GM18498 (cell line): ENCODE measurements around the gene KNDC1.

Source experiments
- ATAC-seq: cut with Tn5 transposase; IDR thresholded peaks from one replicate; pipeline ENCODE4 v1.9.1; 2021; ENCODE audit warnings: mild to moderate bottlenecking, moderate library complexity; ENCODE audit not compliant: unreplicated experiment

The KNDC1 gene

DNA sequence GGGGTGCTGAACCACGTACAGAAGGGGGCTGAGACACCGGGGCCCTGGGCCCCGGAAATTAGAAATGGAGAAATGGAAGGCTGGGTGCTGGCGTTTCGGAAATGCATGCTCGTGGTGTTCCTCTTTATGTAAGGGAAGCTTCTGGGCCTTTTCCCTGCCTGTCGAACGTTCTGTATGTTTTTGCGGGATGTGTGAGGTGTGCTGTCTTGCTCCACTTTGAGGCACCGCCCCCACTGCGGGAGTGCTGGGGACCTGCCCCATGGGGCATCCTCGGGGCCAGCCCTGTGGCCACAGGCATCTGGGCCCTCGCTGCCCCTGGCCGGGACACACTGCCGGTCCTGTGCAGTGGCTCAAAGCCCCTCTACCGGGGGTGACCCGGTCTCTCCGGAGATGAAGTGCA lies 75.9 kb downstream of the KNDC1 start:
- no peak for ATAC-seq

- no peak for ATAC-seq
Measured at GRCh38 chr10:133236401-133237240, 76.6 kb downstream of the KNDC1 start.

- ATAC-seq, result no peak
Measured at GRCh38 chr10:133237241-133237587, 77.2 kb downstream of the KNDC1 start.

GRCh38 chr10:133237588-133238465 lies 77.8 kb downstream of the KNDC1 start, which contains the start of gene VENTX:
VENTX (plus strand) TSS chr10:133237855; CDS start chr10:133237915, 60 bp downstream.
- no peak for ATAC-seq

DNA sequence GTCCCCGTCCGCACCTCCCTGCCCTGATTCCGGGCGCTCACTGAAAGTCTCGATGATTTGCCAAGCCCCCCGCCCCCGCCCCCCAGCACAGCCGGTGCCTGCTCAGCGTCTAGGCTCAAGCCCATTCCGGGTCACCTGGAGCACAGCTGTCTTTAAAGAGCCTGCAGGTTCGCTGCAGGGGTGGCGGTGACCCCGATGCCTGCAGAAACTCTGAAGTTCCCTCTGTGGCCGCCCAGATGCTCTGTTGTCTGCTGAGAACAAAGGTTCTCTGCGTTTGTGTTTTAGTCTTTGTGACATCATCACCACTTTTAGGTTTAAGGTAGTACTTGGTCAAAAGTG lies 78.4 kb downstream of the KNDC1 start:
- ATAC-seq, result no peak

DNA sequence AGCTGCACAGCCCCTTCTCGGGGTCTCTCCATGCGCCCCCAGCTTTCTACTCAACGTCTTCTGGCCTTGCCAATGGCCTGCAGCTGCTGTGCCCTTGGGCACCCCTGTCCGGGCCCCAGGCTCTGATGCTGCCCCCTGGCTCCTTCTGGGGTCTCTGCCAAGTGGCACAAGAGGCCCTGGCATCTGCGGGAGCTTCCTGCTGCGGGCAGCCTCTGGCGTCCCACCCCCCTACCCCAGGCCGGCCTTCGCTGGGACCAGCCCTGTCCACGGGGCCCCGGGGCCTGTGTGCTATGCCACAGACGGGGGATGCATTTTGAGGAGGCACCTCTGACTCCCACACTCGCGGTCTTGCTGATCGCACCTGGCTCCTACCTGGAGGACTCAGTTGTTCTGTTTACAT lies 80.0 kb downstream of the KNDC1 start:
- no peak for ATAC-seq

DNA sequence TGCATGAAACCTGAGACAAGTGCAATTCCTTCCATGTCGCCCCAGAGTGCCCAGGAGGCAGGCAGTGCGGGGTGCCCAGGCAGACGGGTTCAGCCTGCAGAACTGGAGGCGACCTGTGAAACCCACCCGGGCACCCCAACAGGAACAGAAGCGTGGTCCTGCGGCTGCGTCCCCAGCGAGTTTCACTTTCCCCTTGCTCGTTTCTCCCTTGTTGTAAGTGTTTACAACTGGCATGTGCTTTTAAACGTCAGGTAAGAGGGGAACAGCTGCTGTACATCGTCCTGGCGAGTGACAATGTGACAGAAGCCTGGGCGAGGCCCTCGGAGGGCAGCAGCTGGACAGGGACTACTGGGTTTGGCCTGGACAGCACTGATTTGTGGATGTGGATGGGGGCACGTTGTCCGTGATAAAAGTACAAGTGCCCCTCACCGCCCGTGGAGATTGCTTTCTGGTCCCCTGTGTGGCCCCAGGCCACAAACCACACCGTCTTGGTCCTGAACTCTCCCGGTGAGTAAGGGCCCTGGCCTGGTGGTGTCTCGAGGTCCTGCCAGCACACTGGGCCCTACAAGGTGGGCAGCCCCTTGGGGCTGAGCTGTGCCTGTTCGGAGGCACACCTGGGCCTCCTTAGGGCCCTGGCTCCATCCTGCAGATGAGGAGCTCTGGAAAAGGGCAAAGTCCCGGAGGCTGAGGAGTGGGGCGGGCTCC lies 81.6 kb downstream of the KNDC1 start:
- peak; percentile 65 for ATAC-seq

DNA sequence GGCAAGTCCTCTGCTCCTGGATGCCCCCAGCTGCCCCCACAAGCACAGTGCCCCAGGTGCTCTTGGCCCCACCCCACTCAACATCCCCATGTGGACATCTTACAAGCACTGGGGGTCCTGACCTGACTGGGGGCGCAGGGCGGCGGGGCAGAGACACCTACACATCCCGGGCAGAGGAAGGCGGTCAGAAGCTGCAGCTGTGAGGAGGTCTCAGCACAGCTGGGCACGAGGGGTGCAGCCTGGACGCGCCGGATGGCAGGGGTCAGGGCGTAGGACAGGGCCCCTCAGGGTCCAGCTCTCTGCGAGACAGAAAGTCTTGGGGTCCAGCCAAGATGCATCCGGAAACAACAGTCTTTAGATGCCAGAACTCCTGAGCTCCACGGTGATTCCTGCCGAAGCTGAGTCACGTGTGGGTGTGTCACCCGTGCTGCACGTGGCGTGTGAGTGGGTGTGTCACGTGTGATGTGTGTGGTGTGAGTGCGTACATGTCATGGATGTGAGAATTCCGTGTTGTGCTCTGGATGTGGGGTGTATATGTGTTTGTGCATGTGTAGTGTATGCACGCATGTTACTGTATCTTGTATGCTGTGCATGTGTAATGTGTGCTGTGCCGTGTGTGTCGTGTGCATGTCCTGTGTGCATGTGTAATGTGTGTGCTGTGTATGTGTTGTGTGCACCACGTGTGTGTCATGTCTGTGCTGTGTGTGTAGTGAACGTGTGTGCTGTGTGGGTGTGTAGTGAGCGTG lies 82.8 kb downstream of the KNDC1 start:
- no peak for ATAC-seq

GRCh38 chr10:133243593-133243992 lies 83.6 kb downstream of the KNDC1 start:
- ATAC-seq, result no peak

DNA sequence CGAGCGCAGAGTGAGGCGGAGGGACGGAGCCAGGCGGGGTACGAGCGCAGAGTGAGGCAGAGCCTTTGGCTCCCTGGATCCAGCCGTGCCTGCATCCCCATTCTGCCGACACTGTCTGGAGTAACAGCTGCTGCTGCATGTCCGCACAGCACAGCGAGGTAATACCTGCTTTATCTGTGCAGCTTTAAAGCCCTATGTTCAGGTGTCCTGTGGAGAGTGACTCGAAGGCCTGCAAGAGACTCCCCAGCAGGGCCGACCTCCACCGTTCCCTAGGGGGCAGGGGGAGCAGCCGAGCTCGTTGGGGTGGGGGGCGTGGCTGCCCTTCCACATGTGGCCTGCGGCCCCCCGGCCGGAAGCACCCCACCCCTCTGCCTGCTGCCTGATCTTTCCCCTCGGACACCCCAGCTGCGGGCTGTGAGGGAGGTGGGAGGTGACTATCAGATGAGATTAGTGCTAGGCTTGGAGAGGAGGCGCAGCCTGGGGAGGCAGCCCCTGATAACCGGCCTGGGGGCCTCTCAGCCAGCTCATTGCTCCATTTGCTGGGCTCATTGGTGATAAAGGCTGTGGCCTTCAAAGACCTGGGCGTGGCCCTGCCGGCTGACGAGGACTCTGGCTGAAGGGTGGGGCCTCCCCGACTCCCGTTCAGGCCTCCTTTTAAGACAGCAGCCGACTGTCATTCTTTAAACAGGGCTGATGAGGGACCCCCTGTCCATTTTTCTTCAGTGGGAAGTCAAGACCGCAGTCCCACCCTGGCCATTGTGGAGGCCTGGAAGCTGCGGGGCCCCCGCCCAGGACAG lies 85.6 kb downstream of the KNDC1 start:
- ATAC-seq, result no peak

DNA sequence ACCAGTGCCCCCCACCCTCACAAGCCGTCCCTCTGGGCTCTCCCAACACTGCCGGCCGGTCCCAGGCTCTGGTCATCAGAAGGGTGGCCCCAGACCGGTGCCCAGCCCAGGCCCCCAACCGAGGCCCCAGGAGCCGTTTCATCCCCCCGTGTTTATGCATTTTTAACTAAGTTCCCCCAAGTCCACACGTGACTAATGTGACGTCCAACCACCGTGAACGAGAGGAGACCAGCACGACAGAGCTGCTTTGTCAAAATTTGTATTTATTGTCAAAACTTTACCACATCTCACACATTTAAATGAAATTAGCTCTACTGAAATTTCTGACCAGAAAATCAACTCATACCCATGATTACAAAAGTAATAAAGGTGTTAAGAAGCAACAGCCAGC lies 86.2 kb downstream of the KNDC1 start:
- no peak for ATAC-seq

DNA sequence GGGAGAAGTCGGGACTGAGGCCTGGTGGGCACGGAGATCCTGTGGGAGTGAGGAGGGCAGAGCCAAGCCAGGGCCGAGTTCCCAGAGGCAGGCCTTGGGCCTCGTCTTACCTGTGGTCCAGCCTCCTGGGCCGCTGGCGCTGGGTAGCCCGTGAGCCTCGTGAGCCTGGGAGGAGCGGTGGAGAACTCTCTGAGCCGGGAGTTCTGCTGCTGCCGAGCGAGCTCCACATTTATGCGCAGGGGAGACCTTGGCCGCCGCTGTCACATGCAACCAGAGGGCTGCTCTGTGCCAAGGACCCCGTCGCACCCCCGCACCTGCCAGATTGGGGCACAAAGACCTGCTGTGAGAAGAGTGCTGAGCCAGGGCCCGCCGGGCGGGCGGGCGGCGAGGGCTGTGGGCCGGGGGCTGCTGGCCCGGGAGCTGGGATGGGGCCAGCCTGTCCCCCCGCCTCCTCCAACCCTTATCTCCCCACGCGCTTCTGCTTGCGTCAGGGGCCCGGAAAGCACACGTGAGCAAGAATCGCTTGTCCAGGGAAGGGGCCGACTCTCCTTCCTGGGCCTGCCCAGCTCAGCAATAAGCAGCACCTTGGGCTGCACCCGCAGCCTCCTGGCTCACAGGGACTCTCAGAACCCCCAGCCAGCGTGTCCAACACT lies 87.8 kb downstream of the KNDC1 start:
- no peak for ATAC-seq

DNA sequence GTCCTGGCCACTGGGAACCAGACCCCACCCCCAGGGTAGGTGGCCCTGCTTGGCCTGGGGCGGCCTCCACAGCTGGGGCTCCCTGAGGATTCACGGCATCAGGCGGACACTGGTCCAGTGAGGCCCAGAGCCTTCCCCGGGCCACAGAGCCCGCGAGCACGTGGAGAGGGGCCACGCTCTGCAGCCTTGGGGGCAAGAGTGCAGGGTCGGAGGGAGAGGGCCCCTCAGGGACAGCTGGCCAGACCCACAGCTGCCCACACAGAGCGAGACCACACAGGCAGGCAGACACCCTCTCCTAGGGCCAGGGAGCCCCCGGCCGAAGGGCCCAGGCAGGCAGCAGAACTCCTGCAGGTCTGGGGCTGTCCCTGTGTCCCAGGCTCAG lies 88.3 kb downstream of the KNDC1 start:
- ATAC-seq, result no peak

DNA sequence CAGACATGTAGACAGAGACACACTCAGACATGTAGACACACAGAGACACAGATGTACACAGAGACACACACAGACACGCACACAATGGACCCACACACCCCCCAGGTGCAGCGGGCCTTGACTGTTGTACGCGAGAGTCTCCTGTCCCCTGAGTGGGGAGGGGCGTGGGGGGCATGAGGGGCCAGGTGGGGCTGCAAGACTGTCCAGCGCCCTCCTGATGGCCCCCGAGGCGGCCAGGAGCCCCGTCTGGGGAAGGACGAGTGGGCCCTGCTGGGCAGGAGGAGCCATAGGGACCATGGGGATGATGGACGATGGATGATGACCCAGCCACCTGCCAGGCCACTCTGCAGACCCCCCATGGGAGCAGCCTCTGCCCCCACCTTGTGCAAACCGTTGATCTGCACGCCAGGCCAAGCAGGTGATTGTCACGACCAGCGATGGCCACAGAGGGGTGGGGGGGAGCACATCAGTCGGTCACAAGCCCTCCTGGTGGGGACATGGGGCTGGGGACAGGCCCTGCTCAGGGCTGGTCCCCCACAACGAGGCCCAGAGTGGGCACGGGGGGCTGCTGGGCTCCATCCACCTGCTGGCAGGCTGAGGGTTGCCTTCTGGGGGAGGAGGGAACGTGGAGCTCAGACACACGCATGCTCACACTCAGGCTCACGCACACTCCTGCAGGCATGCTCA lies 89.2 kb downstream of the KNDC1 start:
- ATAC-seq, result no peak

DNA sequence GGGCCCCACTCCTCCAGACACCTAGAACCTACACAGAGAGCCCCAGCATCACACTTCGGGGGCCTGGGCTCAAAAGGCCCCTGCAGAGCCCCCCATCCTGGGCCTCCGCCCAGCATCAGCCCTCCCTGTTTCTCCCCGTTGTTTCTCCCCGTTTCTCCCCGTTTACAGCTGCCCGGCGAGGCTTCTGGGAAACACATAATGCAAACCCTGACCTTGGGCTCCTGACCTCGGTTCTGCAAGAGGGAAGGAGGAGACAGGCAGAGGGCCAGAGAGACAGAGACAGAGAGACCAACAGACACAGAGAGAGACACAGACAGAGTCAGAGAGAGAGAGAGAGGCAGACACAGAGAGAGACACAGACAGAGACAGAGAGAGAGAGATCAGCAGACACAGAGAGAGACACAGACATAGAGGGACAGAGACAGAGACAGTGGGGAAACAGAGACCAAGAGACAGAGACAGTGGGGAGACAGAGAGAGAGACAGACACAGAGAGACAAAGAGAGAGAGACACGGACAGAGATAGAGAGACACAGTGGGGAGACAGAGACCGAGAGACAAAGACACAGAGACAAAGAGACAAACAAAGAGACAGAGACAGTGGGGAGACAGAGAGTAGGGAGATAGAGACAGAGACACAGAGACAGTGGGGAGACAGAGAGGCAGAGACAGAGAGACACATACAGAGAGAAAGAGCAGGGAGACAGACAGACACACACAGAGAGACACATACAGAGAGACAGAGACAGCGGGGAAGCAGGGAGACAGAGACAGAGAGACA lies 90.1 kb downstream of the KNDC1 start:
- ATAC-seq, result no peak

DNA sequence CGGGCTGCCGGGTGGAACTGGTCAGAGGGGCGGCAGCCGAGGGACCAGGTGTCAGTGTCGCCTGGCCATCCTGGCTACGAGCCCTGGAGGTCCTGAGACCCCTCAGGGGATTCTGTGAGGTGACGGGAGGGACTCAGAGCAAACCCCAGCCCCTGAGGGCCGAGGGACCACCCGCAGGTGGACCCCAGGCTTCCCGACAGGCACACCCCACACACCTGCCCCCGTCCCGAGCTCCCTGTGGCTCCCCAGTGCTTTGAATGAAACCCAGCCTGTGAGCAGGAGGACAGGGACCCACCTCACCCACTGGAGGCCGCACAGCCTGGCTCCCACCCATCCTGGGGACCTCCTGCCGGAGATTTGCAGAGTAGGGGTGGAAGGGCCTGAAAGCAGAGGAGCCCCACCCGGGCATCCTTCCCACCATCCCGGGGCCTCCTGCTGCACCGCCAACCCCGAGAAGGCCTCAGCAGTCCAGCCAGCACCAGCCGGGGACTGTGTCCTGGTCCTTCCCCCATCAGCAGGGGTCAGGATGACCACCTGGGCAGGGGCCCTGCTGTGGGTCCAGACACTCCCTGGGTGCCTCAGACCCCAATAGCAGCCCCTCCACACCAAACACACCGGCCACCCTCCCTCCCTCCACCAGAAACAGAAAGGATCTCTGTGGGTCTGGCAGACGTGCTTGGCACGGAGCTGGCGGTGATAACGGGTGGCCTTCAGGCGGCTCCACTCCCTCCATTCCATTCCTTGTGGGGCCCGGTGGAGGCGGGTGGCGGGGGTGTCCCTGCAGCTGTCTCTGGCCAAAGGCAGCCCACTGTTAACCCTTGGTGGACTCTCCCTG lies 91.6 kb downstream of the KNDC1 start:
- ATAC-seq, result no peak

DNA sequence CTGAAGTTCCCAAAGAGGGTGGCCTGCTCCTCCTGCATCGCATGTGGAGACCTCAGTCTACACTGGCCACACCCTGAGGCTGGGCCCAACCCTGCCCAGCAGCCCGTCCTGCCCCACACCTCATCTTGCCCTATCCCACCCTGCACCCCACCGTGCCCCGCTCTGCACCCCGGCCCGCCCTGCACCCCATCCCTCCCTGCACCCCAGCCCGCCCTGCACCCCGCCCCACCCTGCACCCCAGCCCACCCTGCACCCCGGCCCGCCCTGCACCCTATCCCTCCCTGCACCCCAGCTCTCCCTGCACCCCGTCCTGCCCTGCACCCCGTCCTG lies 92.2 kb downstream of the KNDC1 start:
- no peak for ATAC-seq
